ENCODE data around the gene KRTAP12-1.

The KRTAP12-1 gene

GRCh38 chr21:44711327-44712202 is 29.6 kb upstream of the KRTAP12-1 start, which contains the start of gene TSPEAR:
Gene TSPEAR, minus strand, starts transcription at chr21:44711572. Its CDS starts 58 bp downstream, at chr21:44711514.
- no peak for DNase-seq (ENCODE audit: low read depth)

GRCh38 chr21:44710756-44711326 is 28.9 kb upstream of the KRTAP12-1 start:
- DNase-seq (ENCODE audit: low read depth): no peak

GRCh38 chr21:44710294-44710665 is 28.3 kb upstream of the KRTAP12-1 start:
- DNase-seq (ENCODE audit: low read depth): no peak

- DNase-seq (ENCODE audit: low read depth): no peak
These were observed 27.7 kb upstream of the KRTAP12-1 start for GRCh38 chr21:44709426-44710293.

- no peak for DNase-seq (ENCODE audit: low read depth)
These were observed 27.0 kb upstream of the KRTAP12-1 start for GRCh38 chr21:44708866-44709425.

- no peak for DNase-seq (ENCODE audit: low read depth)
These were observed 26.4 kb upstream of the KRTAP12-1 start for GRCh38 chr21:44708213-44708865.

- no peak for DNase-seq (ENCODE audit: low read depth)
These were observed 25.0 kb upstream of the KRTAP12-1 start for GRCh38 chr21:44706706-44707581.

- no peak for DNase-seq (ENCODE audit: low read depth)
These were observed 24.2 kb upstream of the KRTAP12-1 start for GRCh38 chr21:44706026-44706705.

GRCh38 chr21:44704636-44705001 is 22.7 kb upstream of the KRTAP12-1 start:
- DNase-seq (ENCODE audit: low read depth): no peak

- DNase-seq (ENCODE audit: low read depth): no peak
These were observed 22.0 kb upstream of the KRTAP12-1 start for GRCh38 chr21:44703731-44704635.

GRCh38 chr21:44702973-44703730 is 21.2 kb upstream of the KRTAP12-1 start:
- no peak for DNase-seq (ENCODE audit: low read depth)

GRCh38 chr21:44702111-44702972 is 20.4 kb upstream of the KRTAP12-1 start:
- DNase-seq (ENCODE audit: low read depth): no peak

GRCh38 chr21:44701541-44701940 is 19.6 kb upstream of the KRTAP12-1 start:
- DNase-seq (ENCODE audit: low read depth): no peak

- no peak for DNase-seq (ENCODE audit: low read depth)
These were observed 19.0 kb upstream of the KRTAP12-1 start for GRCh38 chr21:44701023-44701400.

- DNase-seq (ENCODE audit: low read depth): no peak
These were observed 18.4 kb upstream of the KRTAP12-1 start for GRCh38 chr21:44700101-44701022.

- DNase-seq (ENCODE audit: low read depth): no peak
These were observed 17.6 kb upstream of the KRTAP12-1 start for GRCh38 chr21:44699502-44700001.
